ENCODE results near the gene CNTN1. TPM values are rescaled to one million over a fixed set of nuclear protein-coding genes. Genes with fewer than 3 reads are reported as not detected.

Gene CNTN1
- total RNA-seq, 1 experiment from 2014 or later, result 6.5 TPM

GRCh38 chr12:41074473-41074769, 382.2 kb downstream of the CNTN1 start:
- Histone ChIP-seq H2BK5ac (ENCODE audit: insufficient read length, low read length) (no peak overlapping the region), H3K23me2 (ENCODE audit: insufficient read length, low read depth, low read length, poor library complexity, severe bottlenecking) (no peaks in the 10 kb centered on the region), H3K56ac (ENCODE audit: insufficient read length, low read depth, low read length) (no peak overlapping the region), H3K4me1 (ENCODE audit: insufficient read depth, low read length) (no peaks in the 10 kb centered on the region), H4K5ac (ENCODE audit: insufficient read length, low read depth, low read length) (no peak overlapping the region), H3K4ac (ENCODE audit: low read depth, low read length) (no peak overlapping the region), H3T11ph (ENCODE audit: low read length) (no peak overlapping the region), H2BK120ac (ENCODE audit: low read depth, low read length, poor library complexity, severe bottlenecking) (no peak overlapping the region), H2BK12ac (ENCODE audit: insufficient read length, low read depth, low read length) (no peak overlapping the region), H3K18ac (ENCODE audit: insufficient read length, low read depth, low read length) (no peak overlapping the region), H2BK15ac (ENCODE audit: low read depth, low read length) (no peak overlapping the region), H3K79me2 (ENCODE audit: insufficient read depth, low read length) (no peaks in the 10 kb centered on the region), H3K9me3 (ENCODE audit: control insufficient read depth, low read depth, low read length) (no peaks in the 10 kb centered on the region), H2AK5ac (ENCODE audit: insufficient read length, low read length) (no peak overlapping the region), H4K8ac (replicated peaks; ENCODE audit: insufficient read length, low read depth, low read length) (no peak overlapping the region), H3K14ac (ENCODE audit: insufficient read depth, low read length) (no peak overlapping the region), H3K4me2 (ENCODE audit: insufficient read depth, insufficient read length, low read length) (no peak overlapping the region), H4K91ac (ENCODE audit: insufficient read length, low read depth, low read length) (no peak overlapping the region), H4K20me1 (ENCODE audit: control insufficient read depth, insufficient read depth, insufficient read length) (no peaks in the 10 kb centered on the region), H3K23ac (ENCODE audit: insufficient read length, low read depth, low read length) (no peak overlapping the region), H3K27me3 (ENCODE audit: insufficient read depth, low read length) (no peaks in the 10 kb centered on the region), H3K9ac (ENCODE audit: extremely low read depth, insufficient read length, low read length) (no peak overlapping the region), H3K79me1 (ENCODE audit: insufficient read depth, low read depth, low read length, poor library complexity, severe bottlenecking) (no peaks in the 10 kb centered on the region), H2AFZ (ENCODE audit: low read length) (no peak overlapping the region), H2BK20ac (ENCODE audit: low read depth, low read length, poor library complexity, severe bottlenecking) (no peak overlapping the region), H3K27ac (ENCODE audit: insufficient read length, low read depth, low read length) (no peak overlapping the region)
- no CpG with 5 or more reads among the region's 3 CpGs for WGBS (ENCODE audit: extremely low coverage, insufficient read length, low lambda C conversion rate)
- no peaks in the 10 kb centered on the region for H3K4me1 Mint-ChIP-seq
- H3K4me3 Mint-ChIP-seq, result no peak overlapping the region
- DNase-seq, result no peak
- H3K36me3 Mint-ChIP-seq (ENCODE audit: insufficient read depth in 1 of 3, low read depth in 3 of 3), result peaks cover 0 to under 1% (median 0%) of the 10 kb centered on the region in 3 experiments; a peak in 1 of 7 replicates
- no peaks in the 10 kb centered on the region; the same call in 1 of the 2 replicates for H3K27me3 Mint-ChIP-seq (ENCODE audit: low read depth)
- peaks cover under 1% of the 10 kb centered on the region in 2 experiments; a peak in 3 of 5 replicates for H3K9me3 Mint-ChIP-seq
- H3K27ac Mint-ChIP-seq, result no peak overlapping the region
- TF ChIP-seq CTCF (conservative IDR thresholded peaks at IDR 0.05), result no peak

Measured in H9 (cell line).